Measurements from ENCODE around the gene CBARP.

The CBARP gene

GRCh38 chr19:1261538-1261797 lies 23.7 kb upstream of the CBARP start:
- Histone ChIP-seq H3K4me3 (ENCODE audit: low read depth in 1 of 2, low read length in 2 of 2) (peak overlapping the region; percentile 73 to 75), H3K9me3 (ENCODE audit: control insufficient read depth in 1 of 2, low read length in 2 of 2) (no peaks in the 10 kb centered on the region), H3K27me3 (ENCODE audit: low read depth, low read length) (no peaks in the 10 kb centered on the region), H3K27ac (ENCODE audit: low read length) (peak overlapping the region; percentile 92), H3K4me1 (ENCODE audit: control insufficient read depth in 1 of 2, insufficient read depth in 2 of 2, low read length in 2 of 2) (peaks cover 17 to 59% of the 10 kb centered on the region in 2 donors), H3K36me3 (ENCODE audit: control insufficient read depth in 1 of 2, insufficient read depth in 2 of 2, low read length in 2 of 2) (peaks cover 3 to 13% of the 10 kb centered on the region in 2 donors)

- Histone ChIP-seq H3K36me3 (ENCODE audit: control insufficient read depth in 1 of 2, insufficient read depth in 2 of 2, low read length in 2 of 2) (peaks cover 5 to 16% of the 10 kb centered on the region in 2 donors), H3K4me3 (ENCODE audit: low read depth in 1 of 2, low read length in 2 of 2) (peak overlapping the region; percentile 73 to 75), H3K9me3 (ENCODE audit: control insufficient read depth in 1 of 2, low read length in 2 of 2) (no peaks in the 10 kb centered on the region), H3K27ac (ENCODE audit: low read length) (peak overlapping the region; percentile 92), H3K4me1 (ENCODE audit: control insufficient read depth in 1 of 2, insufficient read depth in 2 of 2, low read length in 2 of 2) (peaks cover 17 to 58% of the 10 kb centered on the region in 2 donors), H3K27me3 (ENCODE audit: low read depth, low read length) (no peaks in the 10 kb centered on the region)
Observed at GRCh38 chr19:1260749-1261537, 23.1 kb upstream of the CBARP start.

- H3K36me3 ChIP-seq (ENCODE audit: control insufficient read depth in 1 of 2, insufficient read depth in 2 of 2, low read length in 2 of 2): peaks cover 13 to 25% of the 10 kb centered on the region in 2 donors
- H3K27me3 ChIP-seq (ENCODE audit: low read depth, low read length): no peaks in the 10 kb centered on the region
- H3K9me3 ChIP-seq (ENCODE audit: control insufficient read depth in 1 of 2, low read length in 2 of 2): no peaks in the 10 kb centered on the region
- peaks cover 17 to 59% of the 10 kb centered on the region in 2 donors for H3K4me1 ChIP-seq (ENCODE audit: control insufficient read depth in 1 of 2, insufficient read depth in 2 of 2, low read length in 2 of 2)
- peak overlapping the region; percentile 86 for H3K27ac ChIP-seq (ENCODE audit: low read length)
- H3K4me3 ChIP-seq (ENCODE audit: low read depth in 1 of 2, low read length in 2 of 2): peak overlapping the region in 1 of 2 donors; percentile 75
Observed at GRCh38 chr19:1259876-1260748, 22.3 kb upstream of the CBARP start.

GRCh38 chr19:1259206-1259875 lies 21.5 kb upstream of the CBARP start:
- no peaks in the 10 kb centered on the region for H3K9me3 ChIP-seq (ENCODE audit: control insufficient read depth in 1 of 2, low read length in 2 of 2)
- peaks cover 21 to 31% of the 10 kb centered on the region in 2 donors for H3K36me3 ChIP-seq (ENCODE audit: control insufficient read depth in 1 of 2, insufficient read depth in 2 of 2, low read length in 2 of 2)
- no peaks in the 10 kb centered on the region for H3K27me3 ChIP-seq (ENCODE audit: low read depth, low read length)
- H3K27ac ChIP-seq (ENCODE audit: low read length): peak overlapping the region; percentile 86
- H3K4me1 ChIP-seq (ENCODE audit: control insufficient read depth in 1 of 2, insufficient read depth in 2 of 2, low read length in 2 of 2): peaks cover 20 to 66% of the 10 kb centered on the region in 2 donors
- peak overlapping the region; percentile 21 to 39 for H3K4me3 ChIP-seq (ENCODE audit: low read depth in 1 of 2, low read length in 2 of 2)

GRCh38 chr19:1258707-1259205 lies 21.0 kb upstream of the CBARP start:
- peaks cover 23 to 72% of the 10 kb centered on the region in 2 donors for H3K4me1 ChIP-seq (ENCODE audit: control insufficient read depth in 1 of 2, insufficient read depth in 2 of 2, low read length in 2 of 2)
- H3K36me3 ChIP-seq (ENCODE audit: control insufficient read depth in 1 of 2, insufficient read depth in 2 of 2, low read length in 2 of 2): peaks cover 23 to 37% of the 10 kb centered on the region in 2 donors
- H3K9me3 ChIP-seq (ENCODE audit: control insufficient read depth in 1 of 2, low read length in 2 of 2): no peaks in the 10 kb centered on the region
- peak overlapping the region; percentile 86 for H3K27ac ChIP-seq (ENCODE audit: low read length)
- no peaks in the 10 kb centered on the region for H3K27me3 ChIP-seq (ENCODE audit: low read depth, low read length)
- H3K4me3 ChIP-seq (ENCODE audit: low read depth in 1 of 2, low read length in 2 of 2): peak overlapping the region; percentile 21 to 39

GRCh38 chr19:1258163-1258492 lies 20.3 kb upstream of the CBARP start:
- peak overlapping the region; percentile 39 for H3K27ac ChIP-seq (ENCODE audit: low read length)
- H3K9me3 ChIP-seq (ENCODE audit: control insufficient read depth in 1 of 2, low read length in 2 of 2): no peaks in the 10 kb centered on the region
- H3K27me3 ChIP-seq (ENCODE audit: low read depth, low read length): no peaks in the 10 kb centered on the region
- H3K36me3 ChIP-seq (ENCODE audit: control insufficient read depth in 1 of 2, insufficient read depth in 2 of 2, low read length in 2 of 2): peaks cover 23 to 41% of the 10 kb centered on the region in 2 donors
- peaks cover 23 to 74% of the 10 kb centered on the region in 2 donors for H3K4me1 ChIP-seq (ENCODE audit: control insufficient read depth in 1 of 2, insufficient read depth in 2 of 2, low read length in 2 of 2)
- no peak overlapping the region for H3K4me3 ChIP-seq (ENCODE audit: low read depth in 1 of 2, low read length in 2 of 2)

- H3K4me3 ChIP-seq (ENCODE audit: low read depth in 1 of 2, low read length in 2 of 2): no peak overlapping the region
- peaks cover 23 to 41% of the 10 kb centered on the region in 2 donors for H3K36me3 ChIP-seq (ENCODE audit: control insufficient read depth in 1 of 2, insufficient read depth in 2 of 2, low read length in 2 of 2)
- no peaks in the 10 kb centered on the region for H3K27me3 ChIP-seq (ENCODE audit: low read depth, low read length)
- peaks cover 23 to 73% of the 10 kb centered on the region in 2 donors for H3K4me1 ChIP-seq (ENCODE audit: control insufficient read depth in 1 of 2, insufficient read depth in 2 of 2, low read length in 2 of 2)
- H3K27ac ChIP-seq (ENCODE audit: low read length): peak overlapping the region; percentile 39
- H3K9me3 ChIP-seq (ENCODE audit: control insufficient read depth in 1 of 2, low read length in 2 of 2): no peaks in the 10 kb centered on the region
Observed at GRCh38 chr19:1257475-1258162, 19.8 kb upstream of the CBARP start.

GRCh38 chr19:1256646-1257474 lies 19.1 kb upstream of the CBARP start:
- H3K9me3 ChIP-seq (ENCODE audit: control insufficient read depth in 1 of 2, low read length in 2 of 2): no peaks in the 10 kb centered on the region
- H3K27ac ChIP-seq (ENCODE audit: low read length): no peak overlapping the region
- peaks cover 21 to 65% of the 10 kb centered on the region in 2 donors for H3K4me1 ChIP-seq (ENCODE audit: control insufficient read depth in 1 of 2, insufficient read depth in 2 of 2, low read length in 2 of 2)
- peaks cover 24 to 41% of the 10 kb centered on the region in 2 donors for H3K36me3 ChIP-seq (ENCODE audit: control insufficient read depth in 1 of 2, insufficient read depth in 2 of 2, low read length in 2 of 2)
- no peaks in the 10 kb centered on the region for H3K27me3 ChIP-seq (ENCODE audit: low read depth, low read length)
- no peak overlapping the region for H3K4me3 ChIP-seq (ENCODE audit: low read depth in 1 of 2, low read length in 2 of 2)

GRCh38 chr19:1255186-1256161 lies 17.7 kb upstream of the CBARP start:
- Histone ChIP-seq H3K9me3 (ENCODE audit: control insufficient read depth in 1 of 2, low read length in 2 of 2) (no peaks in the 10 kb centered on the region), H3K27me3 (ENCODE audit: low read depth, low read length) (no peaks in the 10 kb centered on the region), H3K36me3 (ENCODE audit: control insufficient read depth in 1 of 2, insufficient read depth in 2 of 2, low read length in 2 of 2) (peaks cover 28 to 52% of the 10 kb centered on the region in 2 donors), H3K4me3 (ENCODE audit: low read depth in 1 of 2, low read length in 2 of 2) (peak overlapping the region in 1 of 2 donors; percentile 32), H3K4me1 (ENCODE audit: control insufficient read depth in 1 of 2, insufficient read depth in 2 of 2, low read length in 2 of 2) (peaks cover 16 to 59% of the 10 kb centered on the region in 2 donors), H3K27ac (ENCODE audit: low read length) (peak overlapping the region; percentile 88)

Measured in muscle layer of duodenum (tissue), 2 donors.